GM21515 (cell line): ENCODE data around the gene PPARA.

Source experiments
- ATAC-seq: cut with Tn5 transposase; IDR thresholded peaks from one replicate; pipeline ENCODE4 v1.9.1; 2021; ENCODE audit not compliant: unreplicated experiment

PPARA gene

GRCh38 chr22:46202897-46203600, 52.7 kb downstream of the PPARA start:
- ATAC-seq: no peak

- no peak for ATAC-seq
Measured at GRCh38 chr22:46203601-46203980, 53.3 kb downstream of the PPARA start.

GRCh38 chr22:46209262-46209661, 58.9 kb downstream of the PPARA start:
- no peak for ATAC-seq

- no peak for ATAC-seq
Measured at GRCh38 chr22:46212195-46212594, 61.9 kb downstream of the PPARA start.

GRCh38 chr22:46213052-46213451, 62.7 kb downstream of the PPARA start:
- ATAC-seq: no peak

GRCh38 chr22:46214149-46214548, 63.8 kb downstream of the PPARA start:
- no peak for ATAC-seq

GRCh38 chr22:46214616-46215015, 64.3 kb downstream of the PPARA start:
- ATAC-seq: no peak

GRCh38 chr22:46219636-46220035, 69.3 kb downstream of the PPARA start:
- ATAC-seq: no peak

GRCh38 chr22:46220921-46221320, 70.6 kb downstream of the PPARA start:
- ATAC-seq: no peak

- ATAC-seq: no peak
Measured at GRCh38 chr22:46224044-46224897, 73.9 kb downstream of the PPARA start.

- ATAC-seq: no peak
Measured at GRCh38 chr22:46224898-46225290, 74.6 kb downstream of the PPARA start.

- ATAC-seq: no peak
Measured at GRCh38 chr22:46225631-46226030, 75.3 kb downstream of the PPARA start.

GRCh38 chr22:46226577-46226976, 76.3 kb downstream of the PPARA start:
- no peak for ATAC-seq

GRCh38 chr22:46229701-46230100, 79.4 kb downstream of the PPARA start:
- no peak for ATAC-seq

GRCh38 chr22:46230262-46230901, 80.1 kb downstream of the PPARA start:
- no peak for ATAC-seq

GRCh38 chr22:46233231-46233630, 82.9 kb downstream of the PPARA start:
- ATAC-seq: no peak

GRCh38 chr22:46234969-46235368, 84.6 kb downstream of the PPARA start:
- ATAC-seq: no peak

GRCh38 chr22:46237453-46238124, 87.3 kb downstream of the PPARA start:
- ATAC-seq: no peak

GRCh38 chr22:46238541-46238940, 88.2 kb downstream of the PPARA start:
- ATAC-seq: no peak

GRCh38 chr22:46239261-46240048, 89.1 kb downstream of the PPARA start:
- no peak for ATAC-seq

- no peak for ATAC-seq
Measured at GRCh38 chr22:46240073-46240472, 89.7 kb downstream of the PPARA start.
